Upper lobe of left lung (tissue), 6 donors: Measurements from ENCODE around the gene TMEM178B. TPM values are rescaled to one million over a fixed set of nuclear protein-coding genes. Genes with fewer than 3 reads are reported as not detected.

Experiments used
- ATAC-seq, 2 donors: fragments of 200-7000 bp; cut with Tn5 transposase; one replicate each; pipeline ENCODE4 v1.9.1; 2022; ENCODE audit warnings: mild to moderate bottlenecking in 2 of 2, moderate library complexity in 2 of 2; ENCODE audit not compliant: low FRiP score in 2 of 2
- DNase-seq, 2 donors: peaks; one replicate each; pipeline ENCODE4 v3.0.0-alpha.2; 2019 to 2020
- H3K27ac ChIP-seq, 4 donors: fragments of 200-600 bp; sonication (generic); one replicate each; pipeline ENCODE4 v1.5.1; 2016 to 2019
- H3K27me3 ChIP-seq, 4 donors: fragments of 200-600 bp; sonication (generic); one replicate each; pipeline ENCODE4 v1.5.1; 2017 to 2019
- H3K36me3 ChIP-seq, 4 donors: fragments of 200-600 bp; sonication (generic); one replicate each; pipeline ENCODE4 v1.5.1; 2016 to 2019
- H3K4me1 ChIP-seq, 4 donors: fragments of 200-600 bp; sonication (generic); one replicate each; pipeline ENCODE4 v1.5.1; 2018 to 2019
- H3K4me3 ChIP-seq, 4 donors: fragments of 200-600 bp; sonication (generic); one replicate each; pipeline ENCODE4 v1.5.1; 2017 to 2019; ENCODE audit warnings: mild to moderate bottlenecking in 2 of 4, moderate library complexity in 1 of 4
- H3K9me3 ChIP-seq, 4 donors: fragments of 200-600 bp; sonication (generic); one replicate each; pipeline ENCODE4 v1.5.1; 2018 to 2019
- EP300 ChIP-seq, 4 donors: sonication (generic); formaldehyde crosslinking; IDR thresholded peaks; one replicate each; pipeline ENCODE4 v1.5.1; 2017; ENCODE audit warnings: antibody characterized with exemption in 4 of 4, control low read depth in 2 of 4
- POLR2A ChIP-seq, 4 donors: fragments of 450-650 bp; IDR thresholded peaks; one replicate each; pipeline ENCODE4 v1.5.1; 2016 to 2017; ENCODE audit warnings: antibody characterized with exemption in 4 of 4, mild to moderate bottlenecking in 2 of 4
- POLR2AphosphoS5 ChIP-seq, 2 donors: sonication (generic); formaldehyde crosslinking; IDR thresholded peaks; one replicate each; pipeline ENCODE4 v1.5.1; 2017; ENCODE audit warnings: antibody characterized with exemption in 2 of 2
- WGBS, 2 donors: methylation state at CpG; one replicate each; pipeline ENCODE4 v1.1.5; 2017 to 2018; 5-methylcytosine and 5-hydroxymethylcytosine counted together
- total RNA-seq, 6 donors: library from RNA; depleted of rRNA in 4 of 6; stranded (reverse); fragments of >200 nt in 4 of 6; gene quantifications; one replicate each; pipeline versions ENCODE4 v1.1.0 to v1.2.1, GENCODE V29; 2016 to 2021
- TF ChIP-seq, protein P1 (sequence below), 6 experiments: fragments of 450-650 bp in 4 of 6; fragments of 200-600 bp in 2 of 6; sonication (generic) in 2 of 6; IDR thresholded peaks; one replicate each; pipeline ENCODE4 v1.5.1; 2016 to 2019; ENCODE audit warnings: antibody characterized with exemption in 6 of 6
- donor health status: DM: no; HTN: no; CAD: no; lungs with moderate emphysema.
- donor health status: DM: no; HTN: yes; CAD: no; lungs with severe emphysema.

TMEM178B gene
- total RNA-seq, 6 donors from 2014 or later, result under 0.01 to 1.4 (median 0.32) TPM

DNA sequence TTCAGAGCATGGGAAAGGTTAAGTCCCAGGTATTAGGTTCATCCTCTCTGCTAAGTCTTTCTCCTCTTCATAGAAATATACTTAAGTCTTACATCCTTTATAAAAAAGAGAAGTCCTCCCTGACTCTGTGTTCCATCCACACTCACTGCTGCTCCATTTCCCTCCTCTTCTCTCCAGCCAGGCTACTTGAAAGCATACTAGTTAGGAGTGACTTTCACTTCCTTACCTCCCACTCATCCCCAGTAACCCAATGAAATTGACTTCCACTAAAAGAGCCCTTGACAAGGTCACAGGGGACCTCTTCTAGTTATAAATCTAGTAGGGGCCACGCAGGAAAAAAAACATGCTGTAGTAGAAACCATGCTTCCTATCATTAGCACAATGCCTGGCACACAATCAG is 344.2 kb downstream of the TMEM178B start:
- Histone ChIP-seq H3K9me3 (no peaks in the 10 kb centered on the region), H3K4me3 (no peak overlapping the region), H3K27me3 (no peaks in the 10 kb centered on the region), H3K36me3 (no peaks in the 10 kb centered on the region), H3K27ac (no peak overlapping the region), H3K4me1 (no peaks in the 10 kb centered on the region)
- TF ChIP-seq, protein P1, sequence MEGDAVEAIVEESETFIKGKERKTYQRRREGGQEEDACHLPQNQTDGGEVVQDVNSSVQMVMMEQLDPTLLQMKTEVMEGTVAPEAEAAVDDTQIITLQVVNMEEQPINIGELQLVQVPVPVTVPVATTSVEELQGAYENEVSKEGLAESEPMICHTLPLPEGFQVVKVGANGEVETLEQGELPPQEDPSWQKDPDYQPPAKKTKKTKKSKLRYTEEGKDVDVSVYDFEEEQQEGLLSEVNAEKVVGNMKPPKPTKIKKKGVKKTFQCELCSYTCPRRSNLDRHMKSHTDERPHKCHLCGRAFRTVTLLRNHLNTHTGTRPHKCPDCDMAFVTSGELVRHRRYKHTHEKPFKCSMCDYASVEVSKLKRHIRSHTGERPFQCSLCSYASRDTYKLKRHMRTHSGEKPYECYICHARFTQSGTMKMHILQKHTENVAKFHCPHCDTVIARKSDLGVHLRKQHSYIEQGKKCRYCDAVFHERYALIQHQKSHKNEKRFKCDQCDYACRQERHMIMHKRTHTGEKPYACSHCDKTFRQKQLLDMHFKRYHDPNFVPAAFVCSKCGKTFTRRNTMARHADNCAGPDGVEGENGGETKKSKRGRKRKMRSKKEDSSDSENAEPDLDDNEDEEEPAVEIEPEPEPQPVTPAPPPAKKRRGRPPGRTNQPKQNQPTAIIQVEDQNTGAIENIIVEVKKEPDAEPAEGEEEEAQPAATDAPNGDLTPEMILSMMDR (IDR thresholded peaks at IDR 0.05), result no peak
- TF ChIP-seq EP300 (IDR thresholded peaks at IDR 0.05) (no peak), POLR2A (IDR thresholded peaks at IDR 0.05) (no peak), POLR2AphosphoS5 (IDR thresholded peaks at IDR 0.05) (no peak)
- 50 to 76% methylated on average over 1 of the region's 1 CpG for WGBS, 2 donors
- ATAC-seq, result no peak
- DNase-seq, result no peak

DNA sequence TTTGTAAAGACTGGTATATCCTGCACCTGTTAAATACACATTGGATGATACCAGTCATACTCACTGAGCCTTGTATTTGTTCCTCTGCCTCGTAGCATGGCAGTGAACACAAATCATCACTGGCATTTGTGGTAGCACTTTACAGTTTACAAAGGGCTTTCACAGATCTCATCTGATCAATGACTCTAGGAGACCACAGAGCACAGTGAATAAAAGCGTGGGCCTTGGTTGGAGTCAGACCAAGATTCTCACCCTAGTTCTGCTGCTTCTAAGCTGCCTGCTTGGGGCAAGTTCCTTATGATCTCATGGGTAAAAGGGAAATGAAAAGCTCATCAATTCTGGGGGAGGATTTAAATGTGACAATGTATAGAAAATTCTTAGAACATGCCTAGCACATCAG is 347.4 kb downstream of the TMEM178B start:
- H3K27ac ChIP-seq, result no peak overlapping the region
- ATAC-seq (no peak), DNase-seq (no peak)
- no peak overlapping the region for H3K4me3 ChIP-seq
- no peaks in the 10 kb centered on the region for H3K36me3 ChIP-seq
- WGBS, 2 donors, result 83% methylated on average over 2 of the region's 2 CpGs
- no peaks in the 10 kb centered on the region for H3K9me3 ChIP-seq
- no peaks in the 10 kb centered on the region for H3K4me1 ChIP-seq
- no peaks in the 10 kb centered on the region for H3K27me3 ChIP-seq
- TF ChIP-seq POLR2A (IDR thresholded peaks at IDR 0.05) (no peak), EP300 (IDR thresholded peaks at IDR 0.05) (no peak), POLR2AphosphoS5 (IDR thresholded peaks at IDR 0.05) (no peak)
- TF ChIP-seq, protein P1 (IDR thresholded peaks at IDR 0.05), result no peak

DNA sequence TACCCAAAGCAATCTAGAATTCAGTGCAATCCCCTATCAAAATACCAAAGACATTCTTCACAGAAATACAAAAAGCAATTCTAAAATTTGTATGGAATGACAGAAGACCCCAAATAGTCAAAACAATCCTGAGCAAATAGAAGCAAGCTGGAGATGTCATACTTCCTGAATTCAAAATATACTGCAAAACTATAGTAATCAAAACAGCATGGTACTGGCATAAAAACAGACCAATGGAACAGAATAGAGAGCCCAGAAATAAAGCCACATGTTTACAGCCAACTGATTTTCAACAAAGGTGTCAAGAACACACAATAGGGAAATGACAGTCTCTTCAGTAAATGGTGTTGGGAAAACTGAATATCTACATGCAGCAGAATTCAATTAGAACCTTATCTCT is 353.3 kb downstream of the TMEM178B start:
- Histone ChIP-seq H3K4me1 (no peaks in the 10 kb centered on the region), H3K9me3 (peaks cover 0 to 8% (median 4%) of the 10 kb centered on the region in 4 donors), H3K27me3 (no peaks in the 10 kb centered on the region), H3K4me3 (no peak overlapping the region), H3K27ac (no peak overlapping the region), H3K36me3 (no peaks in the 10 kb centered on the region)
- DNase-seq, result no peak
- ATAC-seq, result no peak
- TF ChIP-seq POLR2A (IDR thresholded peaks at IDR 0.05), result no peak
- TF ChIP-seq, protein P1 (IDR thresholded peaks at IDR 0.05), result no peak
- no peak for TF ChIP-seq EP300 (IDR thresholded peaks at IDR 0.05)
- TF ChIP-seq POLR2AphosphoS5 (IDR thresholded peaks at IDR 0.05), result no peak

DNA sequence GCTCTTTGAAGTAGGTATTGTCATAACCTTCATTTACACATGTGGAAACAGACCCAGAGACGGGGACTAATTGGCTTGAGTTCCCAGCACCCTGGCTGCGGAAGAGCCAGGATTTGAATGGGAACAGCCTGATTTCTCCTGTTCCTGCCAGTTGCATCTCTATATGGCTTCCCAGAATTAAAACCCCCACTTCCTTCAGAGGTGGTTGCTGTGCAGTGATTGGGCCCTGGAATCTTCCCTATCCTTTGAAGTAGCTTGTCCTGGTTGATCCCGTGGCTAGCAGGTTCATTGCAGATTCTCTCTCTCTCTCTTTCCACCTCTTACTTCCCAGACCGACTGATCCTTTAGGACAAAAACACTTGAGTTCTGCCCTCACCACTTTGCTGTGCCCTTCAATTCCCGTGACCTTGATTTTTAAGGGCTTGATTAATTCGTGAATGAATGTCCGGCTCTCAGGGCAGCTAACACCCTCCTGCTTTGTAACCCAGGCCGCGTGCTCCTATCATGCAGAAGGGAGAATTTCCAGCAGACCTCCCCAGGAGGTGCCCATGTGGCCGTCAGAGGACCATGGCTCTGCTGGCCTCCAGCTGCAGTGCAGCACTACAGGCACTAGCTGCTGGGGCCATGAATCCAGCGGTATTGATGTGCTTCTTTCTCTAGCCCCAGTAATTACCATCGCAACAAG is 356.7 kb downstream of the TMEM178B start:
- H3K27ac ChIP-seq, result no peak overlapping the region
- WGBS, 2 donors, result 52 to 53% methylated on average over 12 of the region's 12 CpGs

More for the DNA sequence above, 356.7 kb downstream of the TMEM178B start:
- no peak overlapping the region for H3K4me3 ChIP-seq
- DNase-seq (no peak), ATAC-seq (no peak)
- H3K27me3 ChIP-seq, result no peaks in the 10 kb centered on the region
- no peaks in the 10 kb centered on the region for H3K4me1 ChIP-seq
- no peaks in the 10 kb centered on the region for H3K36me3 ChIP-seq
- peaks cover 0 to 8% (median 4%) of the 10 kb centered on the region in 4 donors for H3K9me3 ChIP-seq
- TF ChIP-seq POLR2A (IDR thresholded peaks at IDR 0.05) (no peak), POLR2AphosphoS5 (IDR thresholded peaks at IDR 0.05) (no peak), EP300 (IDR thresholded peaks at IDR 0.05) (no peak)
- TF ChIP-seq, protein P1 (IDR thresholded peaks at IDR 0.05), result no peak
